Right atrium auricular region (tissue), 2 donors: ENCODE measurements around the gene PCDH12. TPM values are rescaled to one million over a fixed set of nuclear protein-coding genes. Genes with fewer than 3 reads are reported as not detected.
A peak's percentile ranks its signal among the peaks of the same experiment; 100 is the strongest.

Experiments used
- DNase-seq: peaks from one replicate; pipeline ENCODE4 v3.0.0-alpha.2; 2019; ENCODE audit warnings: low spot score
- H3K27ac ChIP-seq, 2 donors: fragments of 200-600 bp; sonication (generic); 1 replicate in 1 of 2; 2 replicates in 1 of 2; pipeline ENCODE4 v1.5.1; 2016 to 2019
- H3K27me3 ChIP-seq, 2 donors: fragments of 200-600 bp; sonication (generic); one replicate each; pipeline versions ENCODE4 v1.5.1 to v1.6.0; 2017 to 2019
- H3K36me3 ChIP-seq: fragments of 200-600 bp; sonication (generic); one replicate; pipeline ENCODE4 v1.5.1; 2016
- H3K4me1 ChIP-seq, 2 donors: fragments of 200-600 bp; sonication (generic); one replicate each; pipeline versions ENCODE4 v1.5.1 to v1.6.0; 2017 to 2019
- H3K4me3 ChIP-seq, 2 donors: fragments of 200-600 bp; sonication (generic); 1 replicate in 1 of 2; 2 replicates in 1 of 2; pipeline ENCODE4 v1.5.1; 2017 to 2019; ENCODE audit warnings: mild to moderate bottlenecking in 1 of 2, moderate library complexity in 1 of 2
- H3K9me3 ChIP-seq, 2 donors: fragments of 200-600 bp; sonication (generic); one replicate each; pipeline ENCODE4 v1.5.1; 2019
- total RNA-seq, 2 donors: library from RNA; depleted of rRNA; stranded (reverse); fragments of >200 nt; gene quantifications; one replicate each; pipeline ENCODE4 v1.1.0, GENCODE V29; 2016
- TF ChIP-seq, protein P1 (sequence below), 2 donors: fragments of 200-600 bp; sonication (generic); IDR thresholded peaks; one replicate each; pipeline ENCODE4 v1.5.1; 2019; ENCODE audit warnings: antibody characterized with exemption in 2 of 2

Gene PCDH12
- total RNA-seq, 2 donors from 2014 or later = 7.6 to 8.8 TPM

DNA sequence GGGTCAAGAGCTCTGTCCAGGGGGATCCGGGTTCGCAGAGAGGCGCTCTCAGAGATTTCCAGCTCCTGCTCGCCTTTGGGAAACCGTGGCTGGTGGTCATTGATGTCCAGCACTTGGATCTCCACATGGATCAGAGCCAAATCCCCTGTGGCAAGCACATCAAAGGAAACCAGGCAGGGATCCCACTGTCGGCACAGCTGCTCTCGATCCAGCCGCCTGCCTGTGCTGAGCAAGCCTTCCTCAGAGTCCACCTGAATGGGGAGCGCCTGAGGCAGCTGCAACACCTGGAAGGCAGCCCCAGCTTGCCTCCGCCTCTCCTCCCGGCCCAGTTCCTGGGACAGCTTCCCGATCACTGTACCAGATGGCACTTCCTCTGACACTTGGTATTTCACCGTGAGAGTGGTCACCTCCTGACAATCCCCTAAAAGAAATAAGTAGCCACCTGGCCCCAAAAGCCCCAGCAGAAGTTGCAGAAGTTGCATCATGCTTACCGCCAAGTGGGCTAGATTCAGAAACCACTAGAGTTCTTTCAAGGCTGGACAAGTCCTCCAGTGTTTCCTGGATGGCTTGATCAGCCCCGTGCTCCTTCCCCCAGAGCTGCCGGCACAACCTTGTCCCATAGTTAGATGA is 520 bp downstream of the PCDH12 start:
- peaks cover 4 to 29% of the 10 kb centered on the region in 2 donors for H3K4me1 ChIP-seq
- no peaks in the 10 kb centered on the region for H3K27me3 ChIP-seq
- TF ChIP-seq, protein P1, sequence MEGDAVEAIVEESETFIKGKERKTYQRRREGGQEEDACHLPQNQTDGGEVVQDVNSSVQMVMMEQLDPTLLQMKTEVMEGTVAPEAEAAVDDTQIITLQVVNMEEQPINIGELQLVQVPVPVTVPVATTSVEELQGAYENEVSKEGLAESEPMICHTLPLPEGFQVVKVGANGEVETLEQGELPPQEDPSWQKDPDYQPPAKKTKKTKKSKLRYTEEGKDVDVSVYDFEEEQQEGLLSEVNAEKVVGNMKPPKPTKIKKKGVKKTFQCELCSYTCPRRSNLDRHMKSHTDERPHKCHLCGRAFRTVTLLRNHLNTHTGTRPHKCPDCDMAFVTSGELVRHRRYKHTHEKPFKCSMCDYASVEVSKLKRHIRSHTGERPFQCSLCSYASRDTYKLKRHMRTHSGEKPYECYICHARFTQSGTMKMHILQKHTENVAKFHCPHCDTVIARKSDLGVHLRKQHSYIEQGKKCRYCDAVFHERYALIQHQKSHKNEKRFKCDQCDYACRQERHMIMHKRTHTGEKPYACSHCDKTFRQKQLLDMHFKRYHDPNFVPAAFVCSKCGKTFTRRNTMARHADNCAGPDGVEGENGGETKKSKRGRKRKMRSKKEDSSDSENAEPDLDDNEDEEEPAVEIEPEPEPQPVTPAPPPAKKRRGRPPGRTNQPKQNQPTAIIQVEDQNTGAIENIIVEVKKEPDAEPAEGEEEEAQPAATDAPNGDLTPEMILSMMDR (IDR thresholded peaks at IDR 0.05) = no peak
- H3K9me3 ChIP-seq = no peaks in the 10 kb centered on the region
- H3K36me3 ChIP-seq = no peaks in the 10 kb centered on the region
- H3K4me3 ChIP-seq = peak overlapping the region; percentile 29 to 36
- H3K27ac ChIP-seq = peak overlapping the region; percentile 41 to 64
- DNase-seq = no peak

DNA sequence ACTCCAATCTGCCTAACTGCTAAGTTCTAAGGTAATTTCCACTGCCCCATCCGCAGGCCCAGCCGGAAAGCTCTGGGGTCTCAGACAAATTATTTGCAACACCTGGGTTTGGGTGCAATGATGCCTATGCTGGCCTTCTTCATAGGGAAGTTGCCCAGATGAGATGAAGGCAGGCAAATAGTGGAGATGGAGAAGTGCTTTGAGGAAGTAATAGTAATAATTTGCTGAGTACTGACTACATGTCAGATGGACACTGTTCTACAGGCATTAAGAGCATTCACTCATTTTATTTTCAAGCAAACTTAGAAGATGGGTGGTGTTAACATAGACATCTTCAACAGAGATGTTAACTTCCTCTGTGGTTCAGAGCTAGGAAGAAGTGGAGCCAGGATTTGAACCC is 3.8 kb downstream of the PCDH12 start:
- H3K4me3 ChIP-seq = peak overlapping the region in 1 of 2 donors; percentile 34
- no peaks in the 10 kb centered on the region for H3K9me3 ChIP-seq
- peaks cover 5% of the 10 kb centered on the region for H3K36me3 ChIP-seq
- no peaks in the 10 kb centered on the region for H3K27me3 ChIP-seq
- no peak for DNase-seq
- H3K4me1 ChIP-seq = peaks cover 1 to 23% of the 10 kb centered on the region in 2 donors
- TF ChIP-seq, protein P1 (IDR thresholded peaks at IDR 0.05) = no peak
- peak overlapping the region in 1 of 2 donors; percentile 14 for H3K27ac ChIP-seq

DNA sequence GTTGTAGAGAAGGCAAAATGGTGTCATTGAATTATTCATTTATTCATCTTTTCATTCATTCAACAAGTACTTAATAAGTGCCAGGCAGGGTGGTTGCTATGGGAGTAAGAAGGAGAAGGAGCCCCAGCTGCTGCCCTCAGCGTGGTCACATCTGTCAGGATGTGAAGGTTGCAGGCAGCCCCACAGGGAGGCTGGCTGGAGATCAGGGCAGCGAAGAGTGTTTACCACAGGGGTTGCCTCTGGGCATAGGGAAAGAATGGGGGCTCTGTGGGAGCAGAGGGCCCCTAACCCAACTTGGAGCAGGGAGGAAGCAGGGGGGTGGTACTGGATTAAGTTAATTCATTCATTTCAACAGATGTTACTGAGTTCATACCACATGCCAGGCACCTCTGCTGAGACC is 6.0 kb downstream of the PCDH12 start:
- no peak for DNase-seq
- H3K4me1 ChIP-seq = peaks cover 0 to 14% of the 10 kb centered on the region in 2 donors
- no peaks in the 10 kb centered on the region for H3K9me3 ChIP-seq
- no peaks in the 10 kb centered on the region for H3K27me3 ChIP-seq
- no peak overlapping the region for H3K27ac ChIP-seq
- no peak overlapping the region for H3K4me3 ChIP-seq
- peaks cover 5% of the 10 kb centered on the region for H3K36me3 ChIP-seq
- TF ChIP-seq, protein P1 (IDR thresholded peaks at IDR 0.05) = no peak

DNA sequence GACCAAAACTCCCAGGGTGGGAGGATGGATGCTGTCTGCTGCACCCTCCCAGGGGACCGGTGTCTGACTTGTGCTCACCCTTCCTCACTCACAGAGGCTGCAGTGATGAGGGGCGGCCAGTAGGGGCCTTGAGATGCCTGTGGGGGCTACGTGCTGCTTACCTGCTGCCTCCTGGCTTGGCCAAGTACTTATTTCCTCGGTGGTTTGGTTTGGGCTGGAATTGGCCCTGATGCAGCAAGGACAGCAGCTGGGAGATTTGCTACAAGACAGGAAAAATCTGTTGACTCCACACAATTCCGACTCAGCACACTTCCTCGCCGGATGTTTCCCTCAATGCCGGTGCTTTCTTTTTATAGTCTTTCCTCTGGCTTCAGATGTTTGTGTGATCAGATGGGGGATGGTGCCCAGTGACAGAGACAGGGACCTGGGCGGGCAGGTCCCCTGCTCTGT is 6.6 kb downstream of the PCDH12 start:
- TF ChIP-seq, protein P1 (IDR thresholded peaks at IDR 0.05) = peak in 1 of 2 donors; percentile 40
- H3K4me1 ChIP-seq = peaks cover 0 to 15% of the 10 kb centered on the region in 2 donors
- no peak overlapping the region for H3K4me3 ChIP-seq
- H3K27ac ChIP-seq = no peak overlapping the region
- DNase-seq = no peak
- H3K27me3 ChIP-seq = no peaks in the 10 kb centered on the region
- H3K9me3 ChIP-seq = no peaks in the 10 kb centered on the region
- H3K36me3 ChIP-seq = peaks cover 5% of the 10 kb centered on the region

DNA sequence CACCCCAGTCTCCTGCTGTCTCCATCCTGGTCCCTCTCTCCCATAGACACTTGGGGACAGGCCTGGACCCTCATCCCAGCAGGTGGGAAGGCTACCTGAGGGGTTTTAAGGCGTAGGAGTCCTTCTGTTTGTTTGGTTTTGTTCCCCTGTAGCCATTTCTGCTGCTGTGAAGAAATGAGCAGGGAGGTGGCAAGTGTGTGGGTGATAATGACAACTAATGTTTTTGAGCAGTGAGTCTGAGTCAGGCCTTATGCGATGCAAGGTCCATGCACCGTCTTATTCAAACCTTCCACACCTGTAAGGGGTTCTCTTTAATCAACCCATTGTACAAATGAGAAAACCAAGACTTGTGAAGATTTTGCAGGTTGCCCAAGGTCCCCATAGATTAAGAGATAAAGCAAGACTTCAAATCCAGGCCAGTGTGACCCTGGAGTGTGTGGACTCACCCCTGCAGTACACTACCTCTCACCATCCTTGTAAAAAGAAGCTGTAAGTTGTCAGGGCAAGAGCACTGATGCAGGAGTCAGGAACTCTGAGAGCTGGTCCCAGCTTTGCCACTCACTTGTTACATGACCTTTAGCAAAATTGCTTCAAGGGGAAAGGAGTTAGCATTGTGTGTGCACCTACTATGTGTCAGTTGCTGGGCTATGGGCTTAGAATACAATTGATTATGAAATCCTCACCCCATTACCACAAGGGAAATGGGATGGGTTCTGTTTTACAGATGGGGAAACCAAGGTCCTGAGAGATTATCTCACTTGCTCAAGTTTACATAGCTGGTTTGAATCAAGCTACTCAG is 7.6 kb downstream of the PCDH12 start:
- H3K27me3 ChIP-seq = no peaks in the 10 kb centered on the region
- H3K36me3 ChIP-seq = peaks cover 5% of the 10 kb centered on the region
- H3K4me3 ChIP-seq = no peak overlapping the region
- H3K27ac ChIP-seq = no peak overlapping the region
- H3K4me1 ChIP-seq = peaks cover 0 to 24% of the 10 kb centered on the region in 2 donors
- H3K9me3 ChIP-seq = no peaks in the 10 kb centered on the region
- TF ChIP-seq, protein P1 (IDR thresholded peaks at IDR 0.05) = no peak
- no peak for DNase-seq
